Esophagus squamous epithelium (tissue), 5 donors: ENCODE data around the gene NHS. TPM values are rescaled to one million over a fixed set of nuclear protein-coding genes. Genes with fewer than 3 reads are reported as not detected.

ENCODE experiments used
- DNase-seq: peaks from one replicate; lab custom pipeline; 2025; lab: John Stamatoyannopoulos, UW
- H3K27ac ChIP-seq, 4 donors: fragments of 200-600 bp; sonication (generic); one replicate each; pipeline ENCODE4 v1.5.1; 2016 to 2019; ENCODE audit warnings: mild to moderate bottlenecking in 1 of 4
- H3K27me3 ChIP-seq, 4 donors: fragments of 200-600 bp; sonication (generic); 1 replicate in 3 of 4; 2 replicates in 1 of 4; pipeline versions ENCODE4 v1.5.1 to v1.6.0; 2017 to 2021; ENCODE audit warnings: antibody characterized with exemption in 1 of 4
- H3K36me3 ChIP-seq, 3 donors: fragments of 200-600 bp; sonication (generic); one replicate each; pipeline ENCODE4 v1.5.1; 2016 to 2019
- H3K4me1 ChIP-seq, 3 donors: fragments of 200-600 bp; sonication (generic); one replicate each; pipeline ENCODE4 v1.5.1; 2017 to 2019
- H3K4me3 ChIP-seq, 4 donors: fragments of 200-600 bp; sonication (generic); 1 replicate in 3 of 4; 2 replicates in 1 of 4; pipeline ENCODE4 v1.5.1; 2016 to 2019; ENCODE audit warnings: mild to moderate bottlenecking in 2 of 4, moderate library complexity in 1 of 4
- H3K9me3 ChIP-seq, 3 donors: fragments of 200-600 bp; sonication (generic); one replicate each; pipeline ENCODE4 v1.5.1; 2016 to 2019
- CTCF ChIP-seq, 6 experiments: fragments of 450-650 bp in 4 of 6; fragments of 200-600 bp in 2 of 6; sonication (generic) in 2 of 6; IDR thresholded peaks; one replicate each; pipeline ENCODE4 v1.5.1; 2016 to 2019; ENCODE audit warnings: antibody characterized with exemption in 6 of 6, mild to moderate bottlenecking in 4 of 6, moderate library complexity in 4 of 6
- POLR2A ChIP-seq, 4 donors: fragments of 450-650 bp; IDR thresholded peaks; one replicate each; pipeline ENCODE4 v1.6.1; 2017; ENCODE audit warnings: antibody characterized with exemption in 4 of 4, mild to moderate bottlenecking in 4 of 4, moderate library complexity in 3 of 4
- WGBS, 2 donors: methylation state at CpG; one replicate each; pipeline ENCODE4 v1.1.5; 2018; 5-methylcytosine and 5-hydroxymethylcytosine counted together
- intact Hi-C: fragments of 100-400 bp; cut with DNase I; formaldehyde crosslinking; loops from one replicate; pipeline ENCODE4 v1.15.0; 2022
- total RNA-seq, 4 donors: library from RNA; depleted of rRNA; stranded (reverse); fragments of >200 nt; gene quantifications; one replicate each; pipeline ENCODE4 v1.1.0, GENCODE V29; 2016
- donor health status: DM: yes; HTN: yes; CAD: no.

Gene NHS
- total RNA-seq, 4 donors from 2014 or later = 1.2 to 3.4 (median 2.6) TPM

GRCh38 chrX:17713288-17713687, 338.3 kb downstream of the NHS start:
- WGBS, 2 donors = 28 to 73% methylated on average over 1 to 2 of the region's 2 CpGs
- intact Hi-C loops = no loop called here
- TF ChIP-seq POLR2A (IDR thresholded peaks at IDR 0.05) (no peak), CTCF (IDR thresholded peaks at IDR 0.05) (no peak)
- H3K36me3 ChIP-seq = no peaks in the 10 kb centered on the region
- H3K4me1 ChIP-seq = no peaks in the 10 kb centered on the region
- H3K27me3 ChIP-seq = no peaks in the 10 kb centered on the region
- no peak for DNase-seq
- H3K4me3 ChIP-seq = no peak overlapping the region
- no peak overlapping the region for H3K27ac ChIP-seq
- H3K9me3 ChIP-seq = no peaks in the 10 kb centered on the region

- H3K4me1 ChIP-seq = no peaks in the 10 kb centered on the region
- H3K27ac ChIP-seq = no peak overlapping the region
- no peak for DNase-seq
- no peaks in the 10 kb centered on the region for H3K27me3 ChIP-seq
- TF ChIP-seq POLR2A (IDR thresholded peaks at IDR 0.05) = no peak
- no peak for TF ChIP-seq CTCF (IDR thresholded peaks at IDR 0.05)
- intact Hi-C loops = no loop called here
- no peaks in the 10 kb centered on the region for H3K36me3 ChIP-seq
- no peaks in the 10 kb centered on the region for H3K9me3 ChIP-seq
- H3K4me3 ChIP-seq = no peak overlapping the region
Measured at GRCh38 chrX:17718649-17719165, 343.7 kb downstream of the NHS start.

- no peak for DNase-seq
- TF ChIP-seq CTCF (IDR thresholded peaks at IDR 0.05) (no peak), POLR2A (IDR thresholded peaks at IDR 0.05) (no peak)
- no peak overlapping the region for H3K27ac ChIP-seq
- intact Hi-C loops = no loop called here
- no peaks in the 10 kb centered on the region for H3K27me3 ChIP-seq
- no peak overlapping the region for H3K4me3 ChIP-seq
- 58 to 86% methylated on average over 6 of the region's 6 CpGs for WGBS, 2 donors
- no peaks in the 10 kb centered on the region for H3K9me3 ChIP-seq
- H3K36me3 ChIP-seq = no peaks in the 10 kb centered on the region
- H3K4me1 ChIP-seq = no peaks in the 10 kb centered on the region
Measured at GRCh38 chrX:17719711-17720110, 344.7 kb downstream of the NHS start.

GRCh38 chrX:17721715-17722114, 346.7 kb downstream of the NHS start:
- H3K9me3 ChIP-seq = no peaks in the 10 kb centered on the region
- H3K27me3 ChIP-seq = no peaks in the 10 kb centered on the region
- TF ChIP-seq POLR2A (IDR thresholded peaks at IDR 0.05) (no peak), CTCF (IDR thresholded peaks at IDR 0.05) (no peak)
- intact Hi-C loops = no loop called here
- WGBS, 2 donors = 63 to 90% methylated on average over 4 of the region's 4 CpGs
- H3K4me1 ChIP-seq = no peaks in the 10 kb centered on the region
- no peak overlapping the region for H3K27ac ChIP-seq
- H3K36me3 ChIP-seq = peaks cover 0 to 16% (median 0%) of the 10 kb centered on the region in 3 donors
- DNase-seq = no peak
- no peak overlapping the region for H3K4me3 ChIP-seq

GRCh38 chrX:17725181-17725580, 350.2 kb downstream of the NHS start:
- Histone ChIP-seq H3K9me3 (no peaks in the 10 kb centered on the region), H3K27ac (no peak overlapping the region), H3K4me3 (no peak overlapping the region), H3K27me3 (no peaks in the 10 kb centered on the region), H3K4me1 (no peaks in the 10 kb centered on the region), H3K36me3 (peaks cover 0 to 16% (median 0%) of the 10 kb centered on the region in 3 donors)
- intact Hi-C loops = no loop called here
- no peak for DNase-seq
- no peak for TF ChIP-seq POLR2A (IDR thresholded peaks at IDR 0.05)
- TF ChIP-seq CTCF (IDR thresholded peaks at IDR 0.05) = no peak
- WGBS, 2 donors = 68 to 85% methylated on average over 2 of the region's 2 CpGs
